Retina (tissue), 1 donor: ENCODE measurements around the gene PCDHGB3.

Experiments used
- DNase-seq: peaks from one replicate; pipeline ENCODE4 v3.0.0-alpha.2; 2016

PCDHGB3 gene

GRCh38 chr5:141421489-141421855 lies 51.4 kb downstream of the PCDHGB3 start:
- no peak for DNase-seq
